GM20000 (cell line): ENCODE results near the gene MATN1.

Source experiments
- DNase-seq: peaks from one replicate; pipeline ENCODE4 v3.0.0; 2012; ENCODE audit warnings: low spot score
- CTCF ChIP-seq: IDR thresholded peaks from 2 replicates; pipeline ENCODE4 v1.5.1; 2012; ENCODE audit warnings: mild to moderate bottlenecking, control low read depth; ENCODE audit errors: extremely low read depth, missing control alignments

Gene MATN1

DNA sequence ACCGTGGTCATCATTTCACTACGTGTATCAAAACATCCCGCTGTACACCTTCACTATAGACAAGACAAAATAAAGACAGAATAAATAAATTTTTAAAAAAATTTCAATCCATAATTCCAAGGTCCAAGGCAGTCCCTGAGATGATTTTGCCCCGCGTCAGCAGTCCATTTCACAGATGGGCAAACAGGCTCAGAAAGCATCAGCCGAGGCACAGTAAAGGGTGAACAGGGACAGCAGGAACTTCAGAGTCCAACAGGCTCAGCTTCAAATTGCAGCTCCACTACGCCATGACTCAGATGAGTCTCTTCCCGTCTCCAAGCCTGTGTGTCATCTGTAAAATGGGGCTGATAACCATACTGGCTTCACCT lies 15.0 kb downstream of the MATN1 start:
- no peak for TF ChIP-seq CTCF
- no peak for DNase-seq

- DNase-seq, result peak; percentile 76
- peak; percentile 79 for TF ChIP-seq CTCF
Measured at GRCh38 chr1:30707412-30708360, 15.7 kb downstream of the MATN1 start.

GRCh38 chr1:30706528-30706927 lies 16.9 kb downstream of the MATN1 start:
- DNase-seq, result no peak
- no peak for TF ChIP-seq CTCF

GRCh38 chr1:30705698-30706097 lies 17.7 kb downstream of the MATN1 start:
- TF ChIP-seq CTCF, result no peak
- DNase-seq, result no peak

DNA sequence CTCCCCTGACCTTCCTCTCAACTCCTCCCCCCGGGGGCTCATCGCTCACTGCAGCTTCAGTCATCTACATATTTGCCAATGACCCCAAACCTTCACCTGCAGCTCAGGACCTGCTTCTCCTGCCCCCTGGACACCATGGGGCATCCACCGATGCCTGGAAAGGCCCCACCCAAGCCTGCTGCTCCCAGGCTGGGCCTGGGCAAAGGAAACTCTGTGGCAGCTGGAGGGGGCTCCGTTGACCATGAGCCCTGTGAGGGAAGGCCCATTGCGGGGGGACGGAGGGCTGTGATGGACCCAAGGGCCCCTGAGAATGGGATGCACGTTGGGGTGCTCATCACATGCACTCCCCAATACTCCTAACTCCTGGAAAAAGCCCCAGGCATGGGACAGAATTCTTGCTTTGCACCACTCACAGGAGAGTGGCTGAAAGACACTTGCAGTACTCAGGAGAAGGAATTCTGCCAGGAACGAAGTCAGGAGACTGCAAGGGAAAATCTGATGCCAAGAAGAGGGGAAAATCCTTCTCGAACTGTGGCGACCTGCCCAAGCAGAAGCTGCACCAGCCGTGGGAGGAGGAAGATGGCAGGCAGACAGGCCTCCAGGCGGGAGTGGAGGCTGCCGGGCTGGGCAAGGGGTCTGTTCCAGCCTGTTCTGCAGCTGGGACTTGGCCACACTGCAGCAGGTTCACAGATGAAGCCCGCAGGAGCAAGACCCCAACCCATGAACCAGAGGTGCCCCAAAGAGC lies 18.4 kb downstream of the MATN1 start:
- no peak for TF ChIP-seq CTCF
- DNase-seq, result no peak

GRCh38 chr1:30704271-30704670 lies 19.1 kb downstream of the MATN1 start:
- no peak for DNase-seq
- TF ChIP-seq CTCF, result no peak

DNA sequence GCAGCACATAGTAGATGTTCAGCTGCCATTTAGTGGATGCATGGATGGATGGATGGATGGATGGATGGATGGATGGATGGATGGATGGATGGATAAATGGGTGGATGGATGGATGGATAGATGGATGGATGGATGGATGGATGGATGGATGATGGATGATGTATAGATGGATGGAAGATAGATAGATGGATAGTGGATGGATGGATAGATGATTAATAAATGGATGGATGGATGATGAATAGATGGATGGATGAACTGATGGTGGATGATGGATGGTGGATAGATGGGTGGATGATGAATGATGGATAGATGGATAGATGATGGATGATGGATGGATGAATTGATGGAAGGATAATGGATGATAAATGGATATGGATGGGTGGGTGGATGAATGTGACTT lies 20.6 kb downstream of the MATN1 start:
- no peak for TF ChIP-seq CTCF
- DNase-seq, result no peak
